Limb (tissue), 2 donors: Measurements from ENCODE around the gene CCS.
A peak's percentile ranks its signal among the peaks of the same experiment; 100 is the strongest.
"Not testable (repeated sequence)": the region's sequence is repeated elsewhere in the genome, so short reads cannot be mapped to it uniquely, and the experiment has no call there.

Experiments used
- DNase-seq, 2 donors: peaks; one replicate each; pipeline ENCODE4 v3.0.0-alpha.2; 2016; ENCODE audit errors: extremely low spot score in 2 of 2

Gene CCS, protein sequence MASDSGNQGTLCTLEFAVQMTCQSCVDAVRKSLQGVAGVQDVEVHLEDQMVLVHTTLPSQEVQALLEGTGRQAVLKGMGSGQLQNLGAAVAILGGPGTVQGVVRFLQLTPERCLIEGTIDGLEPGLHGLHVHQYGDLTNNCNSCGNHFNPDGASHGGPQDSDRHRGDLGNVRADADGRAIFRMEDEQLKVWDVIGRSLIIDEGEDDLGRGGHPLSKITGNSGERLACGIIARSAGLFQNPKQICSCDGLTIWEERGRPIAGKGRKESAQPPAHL

DNA sequence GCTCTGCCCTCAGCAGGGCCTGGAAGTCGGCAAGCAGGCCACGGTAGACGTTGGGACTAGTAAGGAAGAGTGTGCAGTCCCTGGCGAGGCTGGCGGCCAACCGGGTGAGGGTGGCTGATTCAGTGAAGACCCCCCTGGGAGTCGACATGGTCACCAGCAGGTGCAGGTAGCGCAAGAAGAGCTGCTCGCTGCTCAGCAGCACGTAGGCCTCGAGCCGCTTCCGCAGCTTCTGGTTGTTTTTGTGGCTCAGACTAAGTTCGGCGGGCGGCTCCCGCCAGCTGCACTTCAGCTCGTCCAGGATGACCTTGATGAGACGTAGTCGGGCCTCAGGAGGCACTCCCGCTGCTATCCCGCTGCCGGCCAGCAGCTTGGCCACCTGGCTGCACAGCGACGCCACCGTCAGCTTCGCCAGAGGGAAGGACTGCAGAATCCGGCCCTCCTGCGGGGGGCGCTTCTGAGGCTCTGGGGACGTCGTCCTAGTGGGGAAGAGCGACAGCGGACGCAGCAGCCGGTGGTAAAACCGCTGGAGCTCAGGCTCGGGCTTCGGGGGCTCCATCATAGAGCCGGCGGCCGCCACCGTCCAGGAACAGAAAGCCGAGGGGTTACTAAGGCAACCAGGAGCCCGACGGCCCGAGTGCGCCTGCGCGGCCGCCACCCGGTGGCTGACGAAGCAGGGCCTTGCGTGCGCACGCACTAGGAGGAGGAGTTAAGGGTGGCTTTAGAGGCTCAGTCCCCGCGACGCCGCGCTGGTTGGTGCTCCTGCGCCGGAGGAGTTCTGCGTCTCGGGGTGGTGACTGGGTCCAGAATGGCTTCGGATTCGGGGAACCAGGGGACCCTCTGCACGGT lies at the start of gene CCS, which contains the start of gene CCDC87:
CCS (plus strand) TSS at position 729 of the 846 bp plus-strand sequence; CDS start at position 806, 77 bp downstream.
CCDC87 (minus strand) TSS at position 607 of the 846 bp plus-strand sequence; CDS start at position 559, 48 bp downstream.
- peak; percentile 96 to 97 for DNase-seq

- peak; percentile 46 to 81 for DNase-seq
Observed at GRCh38 chr11:66543263-66544107, 49.5 kb upstream of the CCS start.

DNA sequence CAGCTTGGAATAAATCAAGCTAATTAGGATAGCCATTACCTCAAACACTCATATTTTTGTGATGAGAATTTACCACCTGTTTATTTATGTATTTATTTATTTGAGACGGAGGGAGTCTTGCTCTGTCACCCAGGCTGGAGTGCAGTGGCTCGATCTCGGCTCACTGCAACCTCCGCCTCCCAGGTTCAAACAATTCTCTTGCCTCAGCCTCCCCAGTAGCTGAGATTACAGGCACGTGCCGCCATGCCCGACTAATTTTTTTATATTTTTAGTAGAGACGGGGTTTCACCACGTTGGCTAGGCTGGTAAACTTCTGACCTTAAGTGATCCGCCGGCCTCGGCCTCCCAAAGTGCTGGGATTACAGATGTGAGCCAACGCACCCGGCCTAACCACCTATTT lies 48.0 kb upstream of the CCS start:
- not testable (repeated sequence) for DNase-seq

DNA sequence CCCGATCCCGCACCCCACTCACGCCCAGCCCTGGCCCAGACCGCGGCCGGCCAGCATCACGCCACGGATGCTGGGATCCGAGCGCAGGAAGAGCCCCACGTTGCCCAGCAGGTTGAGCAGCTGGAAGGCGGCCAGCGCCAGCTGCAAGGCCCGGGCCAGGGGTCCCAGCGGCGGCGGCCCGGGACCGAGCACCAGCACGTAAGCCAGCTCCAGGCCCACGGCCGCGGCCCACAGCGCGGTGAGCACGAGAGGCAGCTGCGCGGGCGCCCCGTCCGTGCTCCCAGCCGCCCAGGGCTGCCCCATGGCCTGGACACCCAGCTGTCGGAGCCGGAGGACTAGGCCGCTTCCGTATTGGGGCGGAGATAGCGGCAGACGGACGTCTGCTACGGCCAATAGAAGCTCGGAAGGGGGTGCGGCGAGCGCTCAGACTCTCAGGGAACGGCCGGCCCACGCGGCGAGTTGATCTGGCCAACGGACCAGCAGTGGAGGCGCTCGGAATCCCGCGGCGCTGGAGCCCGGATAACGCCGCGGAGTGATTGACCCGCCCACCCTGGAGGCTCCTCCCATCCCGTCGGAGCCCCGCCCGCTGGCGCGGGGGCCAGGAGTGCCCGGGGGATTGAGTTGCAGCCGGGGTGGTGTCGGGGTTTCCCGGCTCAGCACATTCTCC lies 47.2 kb upstream of the CCS start, which contains the start of gene ZDHHC24:
ZDHHC24 (minus strand) TSS at position 348 of the 667 bp plus-strand sequence; CDS start at position 303, 45 bp downstream.
- peak; percentile 86 to 93 for DNase-seq

GRCh38 chr11:66546368-66546965 lies 46.5 kb upstream of the CCS start, which contains the start of gene ACTN3:
TSS of gene ACTN3 (plus strand) at chr11:66546903. CDS start at chr11:66546938, 35 bp downstream.
- DNase-seq: peak in 1 of 2 donors; percentile 64

DNA sequence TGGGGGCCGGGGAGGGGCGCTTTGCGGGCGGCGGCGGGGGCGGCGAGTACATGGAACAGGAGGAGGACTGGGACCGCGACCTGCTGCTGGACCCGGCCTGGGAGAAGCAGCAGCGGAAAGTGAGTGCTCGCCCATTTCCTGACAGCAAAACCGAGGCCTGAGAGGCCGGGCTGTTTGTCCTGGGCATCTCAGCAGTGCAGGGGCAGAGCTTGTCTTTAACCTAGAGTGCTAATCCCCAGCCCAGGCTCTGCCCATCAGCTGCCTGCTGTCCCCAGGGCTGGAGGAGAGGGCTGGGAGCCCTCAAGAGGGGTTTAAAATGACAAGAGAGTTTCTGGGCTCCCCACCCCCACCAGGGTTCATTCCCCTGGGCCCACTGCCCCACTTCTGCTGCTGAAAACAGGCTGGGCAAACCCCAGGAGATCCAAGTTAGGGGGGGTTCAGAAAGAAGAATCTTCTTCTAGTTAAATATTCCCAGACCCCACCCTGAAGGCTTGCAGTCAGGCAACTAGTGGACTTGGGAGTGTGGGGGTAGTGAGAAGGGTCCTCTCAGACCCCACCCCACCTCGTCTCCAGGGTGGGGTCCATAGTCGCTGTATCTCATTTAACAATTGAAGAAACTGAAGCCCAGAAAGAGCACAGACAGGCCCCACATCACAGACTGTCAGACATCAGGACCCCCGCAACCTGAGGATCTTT lies 45.9 kb upstream of the CCS start:
- no peak for DNase-seq

DNA sequence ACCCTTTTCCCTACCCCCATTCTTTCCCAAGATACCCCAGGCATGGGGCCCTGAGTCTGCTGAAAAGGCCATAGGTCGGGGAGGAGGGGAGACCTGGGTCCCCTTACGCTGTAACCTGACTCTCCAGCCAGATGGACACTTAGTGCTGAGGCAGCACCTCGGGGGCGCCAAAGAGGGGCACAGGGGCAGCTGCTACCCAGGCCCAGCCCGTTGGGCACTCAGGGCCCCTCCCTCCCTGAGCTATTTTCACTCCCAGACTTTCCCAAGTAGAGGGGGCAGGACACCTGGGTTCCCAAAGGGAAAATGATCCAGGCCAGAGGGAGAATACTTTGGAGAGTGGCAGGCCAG lies 45.3 kb upstream of the CCS start:
- no peak for DNase-seq

GRCh38 chr11:66548041-66548440 lies 44.9 kb upstream of the CCS start:
- DNase-seq: no peak

GRCh38 chr11:66548774-66549630 lies 44.0 kb upstream of the CCS start:
- DNase-seq: no peak

- DNase-seq: no peak
Observed at GRCh38 chr11:66549696-66550095, 43.3 kb upstream of the CCS start.

DNA sequence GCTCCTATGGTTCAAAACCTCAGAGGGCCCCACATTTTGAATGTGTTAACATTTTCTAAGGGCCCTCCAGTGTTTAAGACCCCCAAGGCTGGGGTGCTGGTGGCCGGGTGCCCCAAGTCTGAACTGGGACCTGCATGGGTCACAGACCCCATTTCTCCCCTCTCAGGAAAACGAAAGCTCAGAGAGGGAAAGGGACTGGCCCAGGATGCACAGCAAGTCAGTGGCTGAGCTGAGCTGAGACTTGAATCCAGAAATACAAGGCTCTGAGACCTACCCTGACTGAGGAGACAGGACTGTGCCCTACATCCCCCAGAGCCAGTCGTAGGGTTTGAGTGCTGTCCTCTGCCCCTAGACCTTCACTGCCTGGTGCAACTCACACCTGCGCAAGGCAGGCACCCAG lies 42.1 kb upstream of the CCS start:
- DNase-seq: no peak

GRCh38 chr11:66554602-66555001 lies 38.4 kb upstream of the CCS start:
- no peak for DNase-seq

- no peak for DNase-seq
Observed at GRCh38 chr11:66555416-66555815, 37.6 kb upstream of the CCS start.

GRCh38 chr11:66556086-66556485 lies 36.9 kb upstream of the CCS start:
- DNase-seq: no peak

DNA sequence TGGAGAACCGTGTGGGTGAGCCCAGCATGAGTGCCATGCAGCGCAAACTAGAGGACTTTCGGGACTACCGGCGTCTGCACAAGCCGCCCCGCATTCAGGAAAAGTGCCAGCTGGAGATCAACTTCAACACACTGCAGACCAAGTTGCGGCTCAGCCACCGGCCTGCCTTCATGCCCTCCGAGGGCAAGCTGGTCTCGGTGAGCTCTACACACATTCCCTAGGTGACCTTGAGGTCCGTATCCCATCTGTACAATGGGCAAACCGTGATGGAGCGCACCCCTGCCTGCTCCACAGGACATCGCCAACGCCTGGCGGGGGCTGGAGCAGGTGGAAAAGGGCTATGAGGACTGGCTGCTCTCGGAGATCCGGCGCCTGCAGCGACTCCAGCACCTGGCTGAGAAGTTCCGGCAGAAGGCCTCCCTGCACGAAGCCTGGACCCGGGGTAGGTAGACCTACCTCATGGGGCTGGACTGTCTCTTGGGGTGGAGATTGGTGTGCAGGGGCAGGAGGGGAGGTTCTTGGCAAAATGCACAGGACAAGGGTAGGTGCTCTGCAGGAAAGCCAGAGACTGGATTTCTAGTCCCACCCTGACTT lies 35.2 kb upstream of the CCS start:
- DNase-seq: no peak

DNA sequence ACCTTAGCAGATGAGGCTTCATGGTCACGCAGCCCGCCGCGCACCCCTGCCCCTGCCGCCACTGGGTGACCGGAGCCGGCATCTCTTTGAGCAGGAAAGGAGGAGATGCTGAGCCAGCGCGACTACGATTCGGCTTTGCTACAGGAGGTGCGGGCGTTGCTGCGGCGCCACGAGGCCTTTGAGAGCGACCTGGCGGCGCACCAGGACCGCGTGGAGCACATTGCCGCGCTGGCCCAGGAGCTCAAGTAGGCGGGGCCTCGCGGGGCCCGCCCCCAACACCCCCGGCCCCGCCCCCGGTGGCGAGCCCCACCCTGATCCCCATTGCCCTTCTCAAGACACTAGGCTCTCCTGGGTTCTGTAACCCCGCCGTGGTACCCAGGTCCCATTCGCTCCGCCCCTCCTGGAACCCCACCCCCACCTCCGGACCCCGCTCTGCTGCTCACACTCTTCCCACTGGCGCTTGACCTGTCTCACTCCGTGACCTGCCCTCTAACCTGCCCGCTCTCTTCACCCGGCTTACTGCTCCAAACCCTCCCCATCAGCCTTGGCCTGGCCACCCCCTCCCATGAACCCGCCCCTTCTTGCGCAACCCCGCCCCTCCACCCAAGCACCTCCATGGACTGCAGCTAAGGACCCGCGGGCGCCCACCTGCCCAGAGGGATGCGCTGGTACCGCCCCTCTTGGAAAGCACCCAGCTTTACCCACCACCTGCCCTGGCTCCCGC lies 33.7 kb upstream of the CCS start:
- DNase-seq: peak in 1 of 2 donors; percentile 46

- no peak for DNase-seq
Observed at GRCh38 chr11:66559866-66560676, 32.9 kb upstream of the CCS start.
